Fibroblast of skin of back (primary cell): Measurements from ENCODE around the gene NRCAM. TPM values are rescaled to one million over a fixed set of nuclear protein-coding genes. Genes with fewer than 3 reads are reported as not detected.
"Not testable (repeated sequence)": the region's sequence is repeated elsewhere in the genome, so short reads cannot be mapped to it uniquely, and the experiment has no call there.

Source experiments
- DNase-seq: peaks from one replicate; pipeline ENCODE4 v3.0.0-alpha.2; 2013
- polyA plus RNA-seq, 2 experiments: library from polyadenylated mRNA; unstranded; fragments of 120-200 nt; gene quantifications; one replicate each; pipeline ENCODE4 v1.2.1, GENCODE V29; 2013; ENCODE audit not compliant: insufficient read length in 2 of 2

NRCAM gene
- polyA plus RNA-seq (2013, experiment 1 of 2; ENCODE audit: insufficient read length), result 2.2 TPM
- 2.8 TPM for polyA plus RNA-seq (2013, experiment 2 of 2; ENCODE audit: insufficient read length)

DNA sequence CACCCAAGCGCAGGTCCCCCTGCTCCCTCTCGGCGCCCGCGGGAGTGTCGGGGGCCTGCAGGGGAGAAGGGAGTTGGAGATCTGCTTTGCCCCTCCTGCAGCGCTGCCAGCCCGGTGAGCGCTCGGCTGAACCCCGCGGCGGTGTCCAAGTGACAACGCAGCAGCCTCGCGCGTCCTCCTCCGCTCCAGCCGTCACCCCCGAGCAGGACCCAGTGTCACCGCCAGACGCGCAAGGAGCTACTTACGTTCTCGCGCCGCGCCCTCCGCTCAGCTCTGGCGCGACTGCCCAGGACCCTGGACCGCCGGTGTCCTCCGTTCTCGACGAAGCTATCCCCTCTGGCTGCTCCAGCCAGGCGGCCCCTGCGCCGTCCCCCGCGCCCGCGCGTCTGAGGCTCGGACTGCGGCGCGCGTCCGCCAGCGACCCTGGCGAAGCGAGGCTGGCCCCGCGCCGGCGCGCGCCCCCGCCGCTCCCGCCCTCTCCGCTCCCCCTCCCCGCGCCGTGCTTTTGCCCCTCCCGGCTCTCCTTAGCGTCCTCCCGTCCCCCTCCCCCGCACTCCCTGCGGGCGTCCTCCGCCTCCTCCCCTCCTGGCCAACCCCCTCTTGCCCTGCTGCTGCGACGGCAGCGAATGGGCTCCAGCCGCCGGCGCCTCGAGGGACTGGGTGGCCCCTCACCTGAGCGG, at the start of gene NRCAM:
TSS of gene NRCAM (minus strand) at position 439 of the 680 bp plus-strand sequence. CDS start 216,372 bp downstream, outside the sequence.
- peak; percentile 34 for DNase-seq

DNA sequence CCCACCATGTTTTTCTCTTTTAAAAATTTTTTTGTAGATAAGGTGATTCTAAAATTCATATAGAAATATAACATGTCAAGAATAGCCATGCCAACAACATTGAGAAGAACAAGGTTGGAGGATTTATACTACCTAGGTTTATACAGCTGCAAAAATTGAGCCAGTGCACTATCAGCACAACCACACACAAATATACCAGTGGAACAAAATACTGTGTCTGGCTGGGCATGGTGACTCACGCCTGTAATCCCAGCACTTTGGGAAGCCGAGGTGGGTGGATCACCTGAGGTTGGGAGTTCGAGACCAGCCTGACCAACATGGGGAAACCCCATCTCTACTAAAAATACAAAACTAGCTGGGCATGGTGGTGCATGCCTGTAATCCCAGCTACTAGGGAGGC, 48.3 kb upstream of the NRCAM start:
- DNase-seq, result not testable (repeated sequence)

DNA sequence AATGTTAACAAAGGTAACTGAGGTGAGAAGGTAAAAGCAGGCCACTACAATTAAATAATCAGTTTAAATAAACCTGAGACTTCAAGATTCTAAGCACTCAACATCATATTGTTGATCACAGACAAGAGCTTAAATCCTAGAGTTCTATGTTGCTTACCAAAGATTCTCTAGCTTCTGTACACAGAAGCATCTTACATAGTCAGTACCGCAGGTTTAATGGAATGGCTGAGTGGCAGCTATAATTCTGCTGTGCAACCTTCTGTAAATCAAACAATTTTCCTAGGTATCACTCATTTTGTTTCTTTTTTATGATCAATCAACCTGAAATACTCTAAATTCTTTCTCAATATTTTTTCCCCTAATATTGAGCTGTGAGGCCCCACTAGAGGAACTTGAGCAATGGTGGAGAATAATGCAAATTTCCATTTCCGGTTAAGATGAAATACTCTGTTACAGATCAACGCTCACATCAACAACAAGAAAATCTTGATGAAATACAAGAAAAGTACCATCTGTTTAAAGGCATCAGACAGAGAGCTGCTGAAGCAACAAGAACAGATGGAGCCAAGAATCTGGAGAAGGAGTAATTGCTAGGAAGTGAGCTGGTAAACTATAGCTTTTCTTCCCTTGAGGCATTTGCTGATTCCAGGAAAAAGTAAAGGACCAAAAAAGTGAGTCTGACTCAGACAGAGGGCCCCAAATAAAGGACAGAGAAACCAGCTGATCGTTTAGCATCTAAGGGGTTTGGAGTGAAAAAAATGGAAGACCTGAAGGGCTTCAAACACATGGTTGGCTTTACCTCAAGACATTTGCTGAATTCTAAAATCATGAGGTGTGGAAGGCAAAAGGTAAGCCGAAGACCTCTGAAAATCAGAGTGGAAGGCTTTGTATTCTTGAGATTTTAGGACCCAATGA, 47.1 kb upstream of the NRCAM start:
- no peak for DNase-seq

DNA sequence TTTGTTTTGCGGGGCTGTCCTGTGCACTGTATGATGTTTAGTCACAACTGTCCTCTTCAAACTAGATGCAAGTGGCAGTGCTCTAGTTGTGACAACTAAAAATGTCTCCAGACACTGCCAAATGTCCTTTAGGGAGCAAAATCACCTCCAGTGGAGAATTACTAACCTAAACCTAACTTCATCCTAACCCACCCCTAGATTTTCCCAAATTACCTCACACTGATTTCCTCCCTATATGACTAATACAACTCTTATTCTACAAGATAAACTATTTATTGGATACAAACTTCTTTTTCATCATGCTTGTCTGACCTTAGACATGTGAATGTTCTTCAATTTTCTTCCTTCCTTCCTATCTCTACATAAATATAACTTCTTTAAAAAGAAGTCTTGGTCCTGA, 43.3 kb upstream of the NRCAM start:
- no peak for DNase-seq

DNA sequence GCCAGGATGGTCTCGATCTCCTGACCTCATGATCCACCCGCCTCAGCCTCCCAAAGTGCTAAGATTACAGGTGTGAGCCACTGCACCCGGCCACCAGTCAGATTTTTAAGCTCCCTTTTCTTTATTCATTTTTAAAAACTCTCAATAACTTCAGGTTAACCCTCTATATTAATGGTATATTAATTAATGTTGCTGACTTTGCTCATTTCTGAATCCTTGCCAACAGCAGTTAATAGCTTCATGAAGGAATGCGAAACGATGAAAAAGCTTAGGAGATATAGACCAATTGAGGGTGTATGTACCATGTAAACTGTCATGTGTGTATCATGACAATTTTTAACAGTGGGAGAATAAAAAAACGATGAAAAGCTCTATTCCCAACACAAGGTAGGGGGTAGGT, 42.2 kb upstream of the NRCAM start:
- DNase-seq, result no peak

DNA sequence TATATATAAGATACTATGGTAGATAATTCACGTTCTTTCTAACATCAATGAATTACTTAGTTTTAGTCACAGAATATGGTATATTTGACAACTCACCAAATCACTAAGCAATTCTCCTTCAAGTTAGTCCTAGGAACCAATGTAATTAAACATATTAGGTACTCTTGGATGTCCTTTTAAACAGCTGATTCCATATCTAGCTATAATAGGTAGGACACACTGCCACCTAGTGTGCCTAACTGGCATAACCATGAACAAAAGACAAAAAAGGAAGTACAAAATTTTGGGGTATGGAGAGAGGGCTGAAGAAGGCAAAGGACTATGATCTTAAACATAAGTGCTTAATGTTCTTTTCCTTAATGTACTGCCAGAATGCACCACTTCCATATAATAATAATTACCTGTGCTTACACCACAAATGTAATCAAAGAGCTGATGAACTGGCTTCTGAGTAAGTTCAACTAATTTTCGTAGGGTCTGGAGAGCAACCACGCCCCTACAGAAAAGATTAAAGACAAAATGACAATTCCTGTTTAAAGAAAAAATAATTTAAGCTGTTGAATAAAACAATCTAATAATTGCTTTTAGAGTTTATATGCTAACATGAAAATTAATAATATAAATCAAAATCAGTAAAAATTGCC, 41.0 kb upstream of the NRCAM start:
- peak; percentile 47 for DNase-seq

DNA sequence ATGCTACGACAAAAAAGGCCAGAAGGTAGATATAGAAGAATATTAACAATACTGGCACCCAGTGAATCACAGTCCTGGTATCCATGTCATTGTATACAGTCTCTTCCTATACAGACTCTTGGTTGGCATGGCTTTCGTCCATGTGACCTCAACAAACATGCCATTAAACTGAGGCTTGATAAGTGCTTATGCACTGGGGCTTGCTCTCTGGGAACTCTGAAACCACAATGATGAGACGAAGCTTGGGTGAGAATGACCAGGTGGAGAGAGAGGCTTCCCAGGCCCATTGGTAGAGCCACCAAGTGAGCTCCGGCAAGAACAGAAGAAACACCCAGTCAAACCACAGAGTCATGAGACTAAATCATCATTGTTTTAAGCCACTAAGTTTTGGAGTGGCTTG, 36.5 kb upstream of the NRCAM start:
- DNase-seq, result peak; percentile 9

DNA sequence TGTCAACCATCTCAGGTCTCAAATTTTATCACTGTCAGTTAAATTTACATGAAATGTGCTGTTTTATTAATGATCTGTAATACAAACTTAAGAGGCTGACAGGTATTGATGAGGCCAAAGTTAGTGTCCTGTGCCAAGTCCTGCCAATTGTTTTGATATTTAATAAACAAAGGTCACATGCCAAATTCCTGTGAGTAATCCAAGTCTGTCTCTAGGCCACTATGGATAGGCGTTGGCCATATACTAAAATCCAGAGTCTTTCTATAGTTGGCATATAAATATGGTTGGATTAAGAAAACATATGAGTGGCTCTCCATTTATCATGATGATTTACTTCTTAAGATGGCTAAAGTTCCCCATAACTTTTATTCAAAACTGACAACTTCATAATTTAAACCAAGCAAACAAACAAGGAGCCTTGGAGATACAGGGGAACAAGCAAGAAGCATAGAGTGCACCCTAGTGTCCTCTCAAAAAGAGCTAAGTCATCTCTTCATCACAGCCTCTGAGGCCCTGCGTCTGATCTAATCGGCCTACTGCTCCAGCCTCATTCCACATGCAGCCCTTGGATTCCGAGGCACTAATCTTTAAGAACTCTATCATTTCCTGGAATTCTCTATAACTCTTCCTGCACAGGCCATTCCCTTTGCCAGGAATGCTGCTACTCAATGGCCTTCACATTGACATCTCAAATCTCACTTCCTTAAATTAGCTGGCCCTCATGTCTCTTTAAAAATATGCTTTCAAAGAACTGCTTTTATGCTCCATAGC, 32.7 kb upstream of the NRCAM start:
- no peak for DNase-seq

DNA sequence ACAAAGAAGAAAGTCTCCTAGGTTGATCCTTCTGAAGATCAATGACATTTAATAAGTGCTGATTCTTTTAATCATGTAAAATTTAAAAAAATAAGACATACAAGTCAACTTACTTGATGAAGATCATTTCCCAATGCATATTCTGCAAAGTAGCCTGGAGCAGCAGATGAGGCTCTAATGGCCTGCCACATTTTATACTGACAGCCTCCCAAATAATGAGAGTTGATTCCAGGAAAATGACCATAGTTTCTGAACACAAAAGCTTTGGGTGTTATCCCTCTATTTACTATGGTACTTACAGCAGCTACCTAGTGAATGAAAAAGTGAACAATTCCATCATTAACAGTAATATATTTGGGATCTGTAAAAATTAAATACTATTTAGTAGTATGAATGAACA, 31.4 kb upstream of the NRCAM start:
- DNase-seq, result no peak

DNA sequence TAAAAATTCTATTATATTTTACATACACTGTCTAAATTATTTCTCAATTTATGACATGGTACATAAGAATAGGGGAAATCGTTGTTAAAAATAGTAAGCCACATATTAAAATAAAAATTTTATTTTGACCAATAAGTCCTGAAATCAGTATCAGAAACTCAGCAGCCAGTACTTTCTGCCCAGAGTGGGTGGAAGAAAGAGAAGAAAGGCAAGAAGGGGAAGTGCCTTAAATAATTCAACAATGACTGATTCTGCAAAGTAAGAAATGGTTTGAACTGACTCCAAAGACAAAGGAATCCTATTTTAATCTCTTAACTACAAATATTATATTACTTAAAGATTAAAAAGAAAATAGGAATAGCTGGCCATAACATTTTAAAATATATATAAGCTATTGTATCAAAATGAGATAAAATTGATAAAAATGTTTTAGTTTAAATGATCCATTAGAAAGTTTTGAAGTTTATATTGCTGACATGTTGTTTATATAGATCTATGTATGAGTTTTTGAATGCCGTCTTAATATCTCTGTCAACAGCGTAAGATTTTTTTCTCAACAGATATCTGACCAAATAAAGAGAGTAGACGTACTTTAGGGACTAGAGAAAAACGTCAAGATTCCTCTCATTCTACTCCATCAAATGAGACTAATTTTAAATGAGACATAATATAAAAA, 30.2 kb upstream of the NRCAM start:
- peak; percentile 49 for DNase-seq

DNA sequence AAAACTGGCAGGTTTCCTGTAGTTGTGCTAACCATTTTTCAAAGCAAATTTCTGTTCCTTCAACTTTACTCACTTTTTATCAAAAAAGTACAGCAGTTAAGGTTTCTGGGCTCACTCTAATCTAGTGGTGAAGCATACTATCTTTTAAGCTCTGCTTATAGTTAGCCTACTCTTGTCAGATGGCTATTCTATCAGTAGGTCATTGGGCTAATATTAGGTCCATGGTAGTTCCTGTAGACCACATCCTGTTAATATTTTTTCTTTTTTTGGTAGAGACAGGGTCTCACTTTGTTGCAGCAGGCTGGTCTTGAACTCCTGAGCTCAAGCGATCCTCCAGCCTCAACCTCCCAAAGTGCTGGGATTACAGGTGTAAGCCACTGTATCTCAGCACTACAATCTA, 27.9 kb upstream of the NRCAM start:
- no peak for DNase-seq

DNA sequence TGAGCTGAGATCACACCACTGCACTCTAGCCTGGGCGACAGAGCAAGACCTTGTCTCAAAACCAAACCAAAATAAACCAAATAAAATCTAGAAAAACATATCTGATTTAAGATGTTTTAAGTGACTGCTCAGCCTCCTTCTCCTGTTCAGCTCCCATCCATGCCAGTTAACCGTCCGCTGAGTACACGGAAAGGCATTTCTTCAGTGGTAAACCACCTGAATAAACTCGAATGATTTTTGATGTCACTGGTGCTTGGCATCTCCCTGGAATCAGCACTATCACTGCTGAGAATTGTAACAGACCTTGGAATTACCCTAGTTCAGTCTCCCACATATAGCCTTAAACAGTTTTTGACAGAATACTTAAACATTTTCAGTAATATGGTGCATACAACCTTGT, 24.1 kb upstream of the NRCAM start:
- DNase-seq, result no peak

DNA sequence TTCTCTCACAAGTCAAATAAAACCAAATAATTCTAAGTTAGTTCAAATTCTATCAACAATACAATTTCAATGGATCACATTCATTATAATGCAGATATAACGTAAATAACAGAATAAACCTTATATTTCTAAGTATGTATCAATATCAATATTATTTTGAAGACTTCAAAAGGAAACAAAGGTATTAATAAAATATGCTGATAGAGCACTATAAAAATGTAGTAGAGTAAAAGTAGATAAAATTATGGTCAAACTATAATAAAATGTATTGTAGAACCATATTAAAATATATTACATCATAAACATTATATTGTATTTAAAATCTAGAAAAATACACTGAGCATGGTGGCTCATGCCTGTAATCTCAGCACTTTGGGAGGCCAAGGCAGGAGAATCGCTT, 23.5 kb upstream of the NRCAM start:
- no peak for DNase-seq

DNA sequence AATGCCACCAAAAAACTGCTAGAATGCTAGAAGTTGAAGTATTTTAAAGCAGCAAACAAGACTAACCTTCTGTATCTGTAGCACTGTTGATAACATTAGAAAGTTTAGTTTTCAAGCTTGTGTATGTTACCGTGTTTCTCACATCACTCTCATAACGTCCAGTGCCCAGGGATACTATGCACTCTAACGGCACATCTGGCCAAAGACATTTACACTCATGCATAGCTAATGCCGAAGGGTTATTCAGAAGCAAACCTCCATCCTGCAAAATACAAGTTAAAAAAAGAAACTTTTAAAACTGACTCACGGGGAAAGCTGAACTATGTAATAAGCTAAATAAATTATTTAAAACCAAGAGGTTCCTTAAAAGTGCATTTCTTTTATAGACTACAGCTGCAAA, 22.9 kb upstream of the NRCAM start:
- DNase-seq, result no peak

DNA sequence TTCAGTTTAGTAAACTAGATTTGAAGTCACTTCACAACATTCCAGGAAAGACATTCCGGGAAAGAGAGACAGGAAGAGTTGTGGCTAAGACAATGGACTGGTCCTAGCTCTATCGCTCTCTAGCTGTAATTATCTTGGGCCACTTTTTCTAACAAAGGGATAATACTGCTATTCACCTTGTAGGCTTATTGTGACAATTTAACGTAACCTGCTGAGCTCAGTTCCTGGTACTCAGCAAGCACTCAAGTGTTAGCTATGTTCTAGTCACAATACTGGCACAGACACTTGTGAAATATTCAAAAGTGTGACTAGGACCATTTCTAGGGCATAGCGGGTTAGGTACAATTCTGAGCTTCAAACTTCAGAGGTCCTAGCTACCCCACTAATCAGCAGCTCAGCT, 12.0 kb upstream of the NRCAM start:
- DNase-seq, result no peak

DNA sequence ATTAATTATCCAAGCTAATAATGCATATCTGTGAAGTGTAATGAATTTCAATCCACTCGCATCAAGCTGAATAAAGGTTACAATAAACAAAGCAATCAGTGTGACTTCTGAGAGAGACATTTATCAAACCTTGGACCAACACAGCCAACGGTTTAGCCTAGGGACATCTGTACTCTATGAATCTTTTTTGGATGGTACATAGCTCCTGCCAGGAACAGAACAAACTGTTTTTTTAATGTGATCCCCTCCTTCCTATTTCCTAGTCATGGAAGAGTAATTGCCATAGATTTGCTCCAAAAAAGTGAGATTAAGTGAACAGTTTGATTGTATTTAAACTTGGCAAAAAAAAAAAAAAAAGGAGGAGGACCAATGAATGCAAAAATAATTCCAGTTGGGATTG, 11.2 kb upstream of the NRCAM start:
- DNase-seq, result no peak

DNA sequence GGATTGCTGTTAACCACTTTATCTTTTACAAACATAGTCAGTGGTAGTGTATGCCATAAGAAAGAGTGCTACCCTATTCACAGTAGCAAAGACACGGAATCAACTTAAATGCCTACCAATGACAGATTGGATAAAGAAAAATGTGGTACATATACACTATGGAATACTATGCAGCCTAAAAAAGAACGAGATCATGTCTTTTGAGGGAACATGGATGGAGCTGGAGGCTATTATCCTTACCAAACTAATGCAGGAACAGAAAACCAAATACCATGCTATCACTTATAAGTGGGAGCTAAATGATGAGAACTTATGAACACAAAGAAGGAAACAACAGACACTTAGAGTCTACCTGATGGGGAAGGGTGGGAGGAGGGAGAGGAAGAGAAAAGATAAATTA, 10.1 kb upstream of the NRCAM start:
- not testable (repeated sequence) for DNase-seq

DNA sequence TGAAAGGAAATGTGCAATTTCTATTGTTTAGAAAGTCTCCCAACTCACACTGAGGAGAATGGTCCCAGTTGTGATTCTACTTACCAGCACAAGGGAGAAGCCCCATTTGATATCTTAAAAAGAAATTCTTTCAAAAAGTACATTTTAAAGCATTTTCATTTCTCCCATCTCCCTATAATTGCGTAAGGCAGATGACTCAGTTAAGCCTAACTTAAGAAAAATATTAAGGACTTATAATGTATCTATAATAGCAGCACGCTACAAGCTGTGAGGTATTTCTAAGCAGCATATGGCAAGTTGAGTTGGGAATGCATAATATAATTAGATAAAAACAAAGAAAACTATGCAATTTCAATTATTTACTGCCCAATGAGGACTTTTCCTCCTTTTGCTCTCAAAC, 8.5 kb upstream of the NRCAM start:
- no peak for DNase-seq

DNA sequence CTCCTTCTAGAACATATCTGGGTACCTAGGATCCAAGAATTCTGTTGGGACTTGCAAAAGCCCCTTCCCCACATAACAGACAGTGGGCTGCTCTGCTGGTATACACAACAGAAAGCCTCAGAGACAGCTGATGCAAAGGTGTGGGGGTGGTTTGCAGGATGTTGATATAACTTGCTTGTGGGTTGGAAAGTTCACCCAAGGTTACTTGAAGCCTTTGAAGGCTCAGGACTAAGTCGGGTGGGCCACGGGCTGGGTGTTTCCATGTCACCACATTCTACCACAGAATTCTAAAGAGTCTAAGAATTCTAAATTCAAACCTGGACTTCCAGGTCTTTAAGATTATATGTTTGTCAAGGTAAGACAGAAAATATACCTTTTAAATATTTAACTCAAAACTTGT, 7.4 kb upstream of the NRCAM start:
- no peak for DNase-seq

DNA sequence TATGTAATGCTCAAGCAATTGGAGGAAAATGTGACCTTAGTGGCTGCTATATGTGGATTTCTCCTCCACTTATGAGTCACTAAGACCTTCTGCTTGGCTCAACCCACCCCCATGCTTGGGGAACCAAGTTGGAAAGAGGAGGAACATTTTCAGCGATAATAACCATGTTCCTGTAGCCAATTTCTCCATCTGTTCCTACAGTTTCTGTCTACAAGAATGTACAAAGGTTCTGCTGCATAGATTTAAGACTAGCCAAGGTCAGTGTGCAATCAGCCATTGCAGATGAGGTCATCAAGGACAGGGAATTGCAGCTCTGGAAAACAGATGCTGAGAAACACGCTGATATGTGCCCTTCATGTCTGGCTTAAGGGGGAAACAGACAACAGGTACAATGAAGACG, 5.6 kb upstream of the NRCAM start:
- no peak for DNase-seq

DNA sequence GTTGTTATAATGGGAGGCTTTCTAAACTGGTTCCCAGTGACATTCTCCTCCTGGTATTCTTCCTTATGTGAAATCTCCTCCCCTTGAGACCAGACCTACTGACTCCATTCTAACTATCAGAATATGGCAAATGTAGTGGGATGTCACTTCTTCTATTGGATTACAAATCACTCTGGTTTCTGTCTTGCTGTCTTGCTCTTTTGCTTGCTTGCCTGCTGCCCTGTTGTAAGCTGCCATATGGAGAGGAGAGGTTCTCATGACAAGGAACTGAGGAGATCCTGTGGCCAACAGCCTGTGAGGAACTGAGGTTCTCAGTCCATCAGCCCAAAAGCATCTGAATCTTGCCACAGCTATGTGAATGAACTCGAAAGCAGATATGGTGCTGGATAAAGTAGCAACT, 4.7 kb upstream of the NRCAM start:
- peak; percentile 11 for DNase-seq
